NT2/D1 (cell line): ENCODE measurements around the gene CRYBG1.

ENCODE experiments used
- SUZ12 ChIP-seq: IDR thresholded peaks from 2 replicates; pipeline ENCODE4 v1.6.1; 2011; ENCODE audit not compliant: insufficient read length, insufficient read depth; ENCODE audit errors: extremely low read depth
- YY1 ChIP-seq: IDR thresholded peaks from 2 replicates; pipeline ENCODE4 v1.6.1; 2011; ENCODE audit not compliant: insufficient read length, insufficient read depth
- ZNF274 ChIP-seq: IDR thresholded peaks from 2 replicates; pipeline ENCODE4 v1.6.1; 2011; ENCODE audit warnings: mild to moderate bottlenecking, low read depth, low read length

DNA sequence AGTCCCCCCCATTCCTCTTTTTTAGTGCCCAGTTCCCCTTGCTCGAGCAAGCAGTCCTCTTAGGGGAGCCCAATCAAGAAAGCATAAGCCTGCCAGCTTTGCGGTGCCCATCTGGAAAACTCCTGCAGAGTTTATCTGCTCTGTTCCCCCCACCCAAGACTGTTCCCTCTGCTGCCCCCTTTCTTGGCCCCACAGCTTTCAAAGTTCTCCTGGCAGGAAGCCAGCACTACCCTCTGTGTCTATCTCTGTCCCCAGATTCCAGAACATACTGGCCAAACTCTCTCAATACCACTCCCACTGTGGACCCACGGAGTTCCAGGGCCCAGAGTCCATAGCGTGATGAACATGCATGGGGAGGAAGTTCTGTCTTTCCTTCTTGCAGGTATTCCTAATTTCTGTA, 55.4 kb downstream of the CRYBG1 start:
- no peak for TF ChIP-seq ZNF274
- no peak for TF ChIP-seq YY1
- TF ChIP-seq SUZ12: no peak
